ENCODE results near the gene LEKR1. TPM values are rescaled to one million over a fixed set of nuclear protein-coding genes. Genes with fewer than 3 reads are reported as not detected.

LEKR1 gene
- polyA plus RNA-seq, 3 donors from 2014 or later = 1.6 to 2.1 TPM; not detected in 1

- no peaks in the 10 kb centered on the region for H3K36me3 Mint-ChIP-seq
- H3K27ac Mint-ChIP-seq = no peak overlapping the region
- no peaks in the 10 kb centered on the region for H3K9me3 Mint-ChIP-seq
- no peak for DNase-seq
- no peaks in the 10 kb centered on the region for H3K27me3 Mint-ChIP-seq (ENCODE audit: low read depth in 3 of 3)
- H3K4me1 Mint-ChIP-seq = no peaks in the 10 kb centered on the region
- H3K4me3 Mint-ChIP-seq = no peak overlapping the region
Measured at GRCh38 chr3:156834962-156835535, 8.9 kb downstream of the LEKR1 start.

GRCh38 chr3:156836701-156837100 lies 10.5 kb downstream of the LEKR1 start:
- no peaks in the 10 kb centered on the region for H3K27me3 Mint-ChIP-seq (ENCODE audit: low read depth in 3 of 3)
- H3K27ac Mint-ChIP-seq = no peak overlapping the region
- DNase-seq = no peak
- H3K4me3 Mint-ChIP-seq = no peak overlapping the region
- H3K4me1 Mint-ChIP-seq = no peaks in the 10 kb centered on the region
- H3K36me3 Mint-ChIP-seq = no peaks in the 10 kb centered on the region
- no peaks in the 10 kb centered on the region for H3K9me3 Mint-ChIP-seq

GRCh38 chr3:156837115-156837514 lies 11.0 kb downstream of the LEKR1 start:
- Mint-ChIP-seq H3K4me3 (no peak overlapping the region), H3K27me3 (ENCODE audit: low read depth in 3 of 3) (no peaks in the 10 kb centered on the region), H3K27ac (no peak overlapping the region), H3K4me1 (no peaks in the 10 kb centered on the region), H3K9me3 (no peaks in the 10 kb centered on the region), H3K36me3 (no peaks in the 10 kb centered on the region)
- no peak for DNase-seq

- no peaks in the 10 kb centered on the region for H3K4me1 Mint-ChIP-seq
- H3K27me3 Mint-ChIP-seq (ENCODE audit: low read depth in 3 of 3) = no peaks in the 10 kb centered on the region
Measured at GRCh38 chr3:156838035-156838434, 11.9 kb downstream of the LEKR1 start.

GRCh38 chr3:156840826-156841689 lies 14.9 kb downstream of the LEKR1 start:
- Mint-ChIP-seq H3K4me1 (no peaks in the 10 kb centered on the region), H3K27ac (no peak overlapping the region), H3K36me3 (no peaks in the 10 kb centered on the region), H3K27me3 (ENCODE audit: low read depth in 3 of 3) (no peaks in the 10 kb centered on the region), H3K9me3 (no peaks in the 10 kb centered on the region), H3K4me3 (no peak overlapping the region)
- DNase-seq = no peak

More at GRCh38 chr3:156838035-156838434, 11.9 kb downstream of the LEKR1 start:
- no peak overlapping the region for H3K4me3 Mint-ChIP-seq
- H3K27ac Mint-ChIP-seq = no peak overlapping the region
- no peak for DNase-seq
- H3K9me3 Mint-ChIP-seq = no peaks in the 10 kb centered on the region
- H3K36me3 Mint-ChIP-seq = no peaks in the 10 kb centered on the region

- H3K4me3 Mint-ChIP-seq = no peak overlapping the region
- no peaks in the 10 kb centered on the region for H3K9me3 Mint-ChIP-seq
- H3K27ac Mint-ChIP-seq = no peak overlapping the region
Measured at GRCh38 chr3:156843071-156843808, 17.1 kb downstream of the LEKR1 start.

GRCh38 chr3:156847752-156848448 lies 21.7 kb downstream of the LEKR1 start:
- no peak for DNase-seq

More at GRCh38 chr3:156843071-156843808, 17.1 kb downstream of the LEKR1 start:
- no peaks in the 10 kb centered on the region for H3K4me1 Mint-ChIP-seq
- no peak for DNase-seq
- no peaks in the 10 kb centered on the region for H3K27me3 Mint-ChIP-seq (ENCODE audit: low read depth in 3 of 3)
- H3K36me3 Mint-ChIP-seq = no peaks in the 10 kb centered on the region

GRCh38 chr3:156859578-156859977 lies 33.4 kb downstream of the LEKR1 start:
- Mint-ChIP-seq H3K27ac (no peak overlapping the region), H3K36me3 (no peaks in the 10 kb centered on the region), H3K4me3 (no peak overlapping the region)

More at GRCh38 chr3:156847752-156848448, 21.7 kb downstream of the LEKR1 start:
- peaks cover 0 to 2% (median 2%) of the 10 kb centered on the region in 3 donors for H3K27me3 Mint-ChIP-seq (ENCODE audit: low read depth in 3 of 3)
- H3K9me3 Mint-ChIP-seq = no peaks in the 10 kb centered on the region
- H3K27ac Mint-ChIP-seq = no peak overlapping the region
- H3K4me1 Mint-ChIP-seq = no peaks in the 10 kb centered on the region
- H3K4me3 Mint-ChIP-seq = no peak overlapping the region
- no peaks in the 10 kb centered on the region for H3K36me3 Mint-ChIP-seq

GRCh38 chr3:156860873-156861272 lies 34.7 kb downstream of the LEKR1 start:
- Mint-ChIP-seq H3K27me3 (ENCODE audit: low read depth in 3 of 3) (peaks cover 0 to 1% (median 1%) of the 10 kb centered on the region in 3 donors), H3K9me3 (no peaks in the 10 kb centered on the region), H3K4me1 (no peaks in the 10 kb centered on the region), H3K27ac (no peak overlapping the region), H3K36me3 (no peaks in the 10 kb centered on the region), H3K4me3 (no peak overlapping the region)
- DNase-seq = no peak

More at GRCh38 chr3:156859578-156859977, 33.4 kb downstream of the LEKR1 start:
- DNase-seq = no peak
- Mint-ChIP-seq H3K4me1 (no peaks in the 10 kb centered on the region), H3K9me3 (no peaks in the 10 kb centered on the region), H3K27me3 (ENCODE audit: low read depth in 3 of 3) (peaks cover 0 to 2% (median 1%) of the 10 kb centered on the region in 3 donors)

- DNase-seq = no peak
- Mint-ChIP-seq H3K4me3 (no peak overlapping the region), H3K4me1 (no peaks in the 10 kb centered on the region), H3K27ac (no peak overlapping the region), H3K36me3 (no peaks in the 10 kb centered on the region), H3K9me3 (no peaks in the 10 kb centered on the region), H3K27me3 (ENCODE audit: low read depth in 3 of 3) (peaks cover 0 to 1% (median 0%) of the 10 kb centered on the region in 3 donors)
Measured at GRCh38 chr3:156862338-156862737, 36.2 kb downstream of the LEKR1 start.

- no peak for DNase-seq
- Mint-ChIP-seq H3K27ac (no peak overlapping the region), H3K4me1 (no peaks in the 10 kb centered on the region), H3K9me3 (no peaks in the 10 kb centered on the region), H3K36me3 (no peaks in the 10 kb centered on the region), H3K27me3 (ENCODE audit: low read depth in 3 of 3) (no peaks in the 10 kb centered on the region), H3K4me3 (no peak overlapping the region)
Measured at GRCh38 chr3:156865732-156866131, 39.6 kb downstream of the LEKR1 start.

GRCh38 chr3:156867174-156867573 lies 41.0 kb downstream of the LEKR1 start:
- H3K27me3 Mint-ChIP-seq (ENCODE audit: low read depth in 3 of 3) = no peaks in the 10 kb centered on the region
- peaks cover 0 to 4% (median 0%) of the 10 kb centered on the region in 3 donors for H3K36me3 Mint-ChIP-seq
- no peak overlapping the region for H3K27ac Mint-ChIP-seq
- H3K9me3 Mint-ChIP-seq = peaks cover 0 to 7% (median 4%) of the 10 kb centered on the region in 6 donors
- no peak overlapping the region for H3K4me3 Mint-ChIP-seq
- no peaks in the 10 kb centered on the region for H3K4me1 Mint-ChIP-seq
- DNase-seq = no peak

GRCh38 chr3:156867920-156868319 lies 41.8 kb downstream of the LEKR1 start:
- peaks cover 0 to 4% (median 0%) of the 10 kb centered on the region in 3 donors for H3K36me3 Mint-ChIP-seq
- H3K27me3 Mint-ChIP-seq (ENCODE audit: low read depth in 3 of 3) = no peaks in the 10 kb centered on the region
- no peaks in the 10 kb centered on the region for H3K4me1 Mint-ChIP-seq
- no peak for DNase-seq
- H3K9me3 Mint-ChIP-seq = peaks cover 2 to 14% (median 7%) of the 10 kb centered on the region in 6 donors
- no peak overlapping the region for H3K4me3 Mint-ChIP-seq
- H3K27ac Mint-ChIP-seq = no peak overlapping the region
